UCSD-AML1 (cell line): ENCODE data around the gene OPCML.

ENCODE experiments used
- DNase-seq: peaks from one replicate; lab custom pipeline; 2025; ENCODE audit not compliant: unreplicated experiment; lab: John Stamatoyannopoulos, UW

OPCML gene

DNA sequence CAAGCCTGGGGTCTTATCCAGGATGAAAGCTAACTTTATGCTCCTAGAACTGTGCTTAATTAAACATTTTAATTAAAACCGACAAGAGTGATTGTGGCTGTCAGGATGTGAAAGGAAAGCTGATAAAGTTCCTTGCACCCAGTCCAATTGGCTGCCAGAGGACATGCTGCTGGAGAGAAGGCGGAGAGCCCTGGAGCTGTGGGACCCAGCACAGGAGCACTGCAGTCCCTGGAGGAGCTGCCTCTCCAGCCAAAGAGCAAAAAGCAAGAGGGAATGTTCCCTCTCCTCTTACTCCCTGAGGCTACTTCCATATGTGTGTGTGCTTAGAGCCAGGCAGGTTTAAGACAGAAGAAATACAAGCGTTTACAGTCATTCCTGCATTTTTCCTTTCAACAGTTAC, 118.6 kb downstream of the OPCML start:
- no peak for DNase-seq

DNA sequence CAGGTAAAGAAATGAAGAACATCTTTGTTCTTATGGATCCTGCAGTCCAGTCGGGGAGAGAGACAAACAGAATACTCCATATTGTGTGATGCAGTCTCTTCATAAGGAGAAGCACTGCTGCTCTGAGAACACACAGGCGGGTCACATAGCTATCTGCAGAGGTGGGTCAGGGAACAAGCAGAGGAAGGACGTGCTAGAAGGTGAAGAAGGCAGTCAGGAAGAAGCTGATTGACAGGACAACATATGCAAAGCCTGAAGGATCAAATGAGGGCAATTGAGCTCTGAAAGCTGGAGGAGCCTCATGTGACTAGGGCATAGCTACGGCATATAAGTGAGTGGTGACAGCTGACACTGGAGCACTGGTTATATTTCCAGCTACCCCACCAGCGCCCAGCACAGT, 122.5 kb downstream of the OPCML start:
- DNase-seq = no peak

DNA sequence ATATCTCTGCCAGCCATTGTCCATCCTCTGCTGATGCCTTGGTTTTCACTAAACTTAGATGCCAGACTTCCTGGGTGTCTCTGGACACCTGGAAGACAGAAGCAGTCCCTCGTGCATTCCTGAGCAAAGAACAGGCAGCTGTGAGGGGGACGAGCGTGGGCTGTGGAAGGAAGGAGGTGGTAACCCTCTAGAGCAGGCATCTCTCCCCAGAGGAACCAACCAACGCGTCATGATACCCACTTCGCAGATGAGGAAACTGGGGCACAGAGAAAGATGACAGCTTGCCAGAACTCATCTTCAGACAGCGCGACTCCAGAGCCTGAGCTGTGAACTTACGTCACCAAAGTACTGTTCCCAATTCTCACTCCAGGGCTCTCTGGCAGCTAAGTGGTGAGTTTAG, 123.4 kb downstream of the OPCML start:
- no peak for DNase-seq

DNA sequence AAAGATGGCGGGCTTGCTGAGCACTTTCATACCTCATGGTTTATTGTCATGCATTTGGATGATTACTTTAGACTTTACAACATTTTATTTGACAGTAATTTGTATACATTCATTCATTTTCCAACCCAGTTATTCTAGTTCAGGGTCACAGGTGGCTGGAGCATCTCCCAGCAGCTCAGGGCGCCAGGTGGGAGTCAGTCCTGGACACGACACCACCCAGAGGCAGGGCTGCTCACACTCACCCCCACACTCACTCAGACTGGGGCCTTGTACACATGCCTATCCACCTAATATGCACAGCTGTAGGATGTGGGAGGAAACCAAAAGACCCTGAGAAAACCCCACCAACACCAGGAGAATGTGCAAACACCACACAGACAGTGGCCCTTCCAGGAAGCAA, 123.9 kb downstream of the OPCML start:
- DNase-seq = no peak

DNA sequence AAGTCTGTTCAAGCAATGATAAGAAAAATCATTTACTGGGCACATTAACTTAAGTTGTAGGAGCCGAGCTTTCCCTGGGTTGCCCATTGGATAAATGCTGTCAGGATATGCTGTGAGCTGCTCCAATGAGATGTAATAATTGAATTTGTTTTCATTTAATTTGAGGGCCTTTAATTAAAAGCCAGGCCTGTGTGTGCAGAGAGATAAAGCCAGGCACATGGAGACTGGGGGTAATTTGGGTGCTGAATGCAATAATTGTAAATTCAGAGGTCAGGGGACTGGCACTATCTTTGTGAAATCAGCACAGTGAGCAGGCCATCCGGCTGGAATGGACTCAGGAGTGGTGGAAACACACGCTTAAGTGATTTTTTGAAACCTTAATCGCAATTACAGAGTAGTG, 125.8 kb downstream of the OPCML start:
- DNase-seq = no peak

DNA sequence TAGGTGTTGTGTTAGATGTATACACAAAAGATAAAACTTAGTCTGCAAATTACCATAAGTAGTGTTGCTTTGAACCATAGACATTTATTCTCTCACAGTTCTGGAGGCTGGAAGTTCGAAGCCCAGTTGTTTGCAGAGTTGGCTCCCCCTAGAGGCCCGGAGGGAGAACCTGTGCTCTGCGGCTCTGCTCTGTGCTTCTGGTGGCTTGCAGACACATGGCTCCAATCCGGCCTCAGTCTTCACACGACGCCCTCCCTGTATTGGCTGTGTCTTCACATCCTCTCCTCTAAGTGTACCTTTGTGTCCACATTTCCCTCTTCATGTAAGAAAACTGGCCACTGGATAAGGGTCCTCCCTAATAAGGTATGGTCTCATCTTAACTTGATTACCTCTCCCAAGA, 128.4 kb downstream of the OPCML start:
- DNase-seq = no peak

DNA sequence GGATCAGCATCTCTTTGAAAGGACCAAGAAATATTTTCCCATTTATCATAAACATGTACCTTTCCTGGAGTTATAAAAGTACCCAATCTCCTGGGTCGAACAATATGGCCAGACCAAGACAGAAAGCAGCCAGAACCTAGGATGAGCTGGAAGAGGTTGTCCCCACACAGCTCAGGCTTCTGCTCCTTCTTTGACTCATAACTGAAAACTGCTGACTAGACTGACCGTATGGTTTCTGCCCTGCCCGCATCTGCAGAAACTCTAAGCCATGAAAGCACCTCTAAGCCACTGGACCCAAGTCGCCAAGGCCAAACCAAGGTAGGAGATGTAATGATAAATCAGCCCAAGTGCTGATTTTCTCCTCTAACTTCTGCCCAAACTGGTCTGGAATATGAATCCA, 129.8 kb downstream of the OPCML start:
- no peak for DNase-seq

DNA sequence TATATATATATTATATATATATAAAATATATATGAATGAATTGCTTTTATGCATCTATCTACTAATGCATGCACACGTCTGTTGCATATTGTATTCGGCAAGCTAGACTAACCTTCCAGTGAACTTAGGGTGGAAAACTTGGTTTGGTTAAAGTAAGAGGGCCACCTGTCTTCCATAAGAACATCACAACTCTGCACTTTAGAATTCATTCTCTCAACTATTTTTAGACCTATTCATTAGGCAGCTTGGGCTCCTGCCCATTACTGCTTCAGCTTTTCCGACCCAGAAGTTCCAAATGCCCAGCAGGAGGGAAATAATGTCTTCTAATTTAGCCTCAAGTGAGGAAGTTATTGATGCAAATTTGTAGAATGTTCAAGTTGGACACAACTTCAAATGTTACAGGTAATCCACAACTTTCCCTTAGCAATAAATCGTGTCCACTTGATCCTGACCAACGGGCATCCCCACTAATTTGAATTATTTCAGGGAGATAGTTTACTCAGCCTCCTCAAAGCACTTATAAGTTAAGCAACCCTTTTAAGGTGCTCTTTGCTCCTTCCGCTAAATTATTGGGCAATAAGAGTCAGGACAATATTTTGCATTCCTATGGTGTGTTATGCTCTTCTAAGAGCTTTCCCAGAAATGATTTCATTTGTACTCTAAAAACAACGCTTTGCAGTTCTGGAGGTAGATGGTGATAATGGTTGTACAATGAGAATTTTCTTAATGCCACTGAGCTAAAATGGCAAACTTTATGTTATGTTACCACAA, 132.3 kb downstream of the OPCML start:
- DNase-seq = no peak

DNA sequence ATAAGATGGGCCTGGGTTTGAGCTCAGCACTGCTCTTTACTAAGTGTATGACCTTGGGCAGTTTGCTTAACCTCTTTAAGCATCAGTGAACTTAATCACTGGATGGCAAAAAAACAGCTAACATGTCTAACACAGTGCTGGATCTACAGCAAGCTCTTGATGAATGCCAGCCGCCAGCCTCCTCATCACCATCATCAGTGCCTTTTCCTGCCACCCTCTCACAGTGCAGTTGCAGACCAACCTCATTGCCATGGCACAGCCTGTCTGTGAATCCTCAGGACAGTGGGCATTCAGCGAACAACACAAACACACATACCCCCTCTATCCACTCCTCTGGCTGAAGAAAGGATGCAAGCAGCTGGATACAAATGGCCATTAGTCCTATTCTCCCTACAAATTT, 133.0 kb downstream of the OPCML start:
- DNase-seq = no peak

DNA sequence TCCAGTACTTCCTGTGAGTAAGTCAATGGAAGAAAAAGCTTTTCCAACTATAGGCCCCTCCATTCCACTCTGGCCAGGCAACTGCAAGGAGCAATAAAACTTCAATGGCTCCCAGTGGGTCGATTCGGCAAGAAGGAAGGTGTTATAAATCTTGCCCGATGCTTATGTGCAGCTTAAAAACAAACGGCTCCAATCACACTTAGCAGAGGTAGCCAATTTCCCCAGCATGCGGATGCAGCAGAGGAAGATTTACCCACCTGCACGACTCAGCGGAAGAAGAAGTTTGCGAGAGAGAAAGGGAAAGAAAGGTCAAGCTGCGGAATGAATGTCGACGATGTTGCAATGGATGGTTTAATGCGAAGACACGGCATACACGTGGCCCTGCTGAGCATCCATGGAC, 141.5 kb downstream of the OPCML start:
- DNase-seq = no peak

DNA sequence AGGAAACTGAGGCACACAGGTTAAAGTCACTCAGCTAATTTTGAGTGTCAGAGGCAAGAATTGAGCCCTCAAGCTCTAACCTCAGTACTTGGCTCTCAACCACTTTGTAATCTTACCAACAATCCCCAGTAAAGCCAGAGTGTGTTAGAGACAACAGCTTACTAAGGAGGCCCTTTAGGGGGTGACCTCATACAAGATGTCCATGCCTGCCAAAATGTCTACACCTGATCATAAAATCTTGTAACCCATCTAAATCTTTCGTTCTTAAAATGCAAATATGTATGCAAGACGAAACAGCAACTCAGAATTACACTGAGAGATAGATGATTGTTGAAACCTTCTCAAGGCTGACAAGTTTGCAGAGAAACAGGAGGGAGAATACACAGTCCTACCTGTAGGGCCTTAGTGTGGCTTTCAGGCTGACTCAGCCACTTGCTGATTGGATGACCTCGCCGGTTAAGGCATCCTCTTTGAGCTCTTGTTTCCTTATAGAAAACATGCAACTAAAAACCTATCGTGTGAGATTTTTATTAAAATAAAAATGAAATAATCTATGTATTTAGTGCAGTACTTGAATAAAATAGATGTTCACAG, 143.2 kb downstream of the OPCML start:
- no peak for DNase-seq

DNA sequence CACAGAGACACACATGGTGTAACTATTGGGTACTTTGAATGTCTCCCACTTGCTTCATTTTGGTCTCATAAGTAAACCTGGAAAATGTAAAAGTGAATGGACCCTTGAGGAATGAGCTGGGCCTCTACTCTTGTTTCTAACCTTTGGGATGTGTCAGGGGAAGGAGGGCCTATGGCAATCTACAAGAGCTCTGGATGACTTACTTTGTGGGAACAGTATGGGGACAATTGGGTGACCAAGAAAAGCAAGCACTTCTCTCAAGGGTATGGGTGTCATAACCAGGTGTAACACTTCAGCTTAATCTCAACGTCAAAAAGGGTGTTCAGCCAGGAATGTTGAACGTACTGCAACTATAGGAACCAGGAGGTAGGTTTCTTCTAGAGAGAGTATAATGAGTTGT, 144.0 kb downstream of the OPCML start:
- no peak for DNase-seq

DNA sequence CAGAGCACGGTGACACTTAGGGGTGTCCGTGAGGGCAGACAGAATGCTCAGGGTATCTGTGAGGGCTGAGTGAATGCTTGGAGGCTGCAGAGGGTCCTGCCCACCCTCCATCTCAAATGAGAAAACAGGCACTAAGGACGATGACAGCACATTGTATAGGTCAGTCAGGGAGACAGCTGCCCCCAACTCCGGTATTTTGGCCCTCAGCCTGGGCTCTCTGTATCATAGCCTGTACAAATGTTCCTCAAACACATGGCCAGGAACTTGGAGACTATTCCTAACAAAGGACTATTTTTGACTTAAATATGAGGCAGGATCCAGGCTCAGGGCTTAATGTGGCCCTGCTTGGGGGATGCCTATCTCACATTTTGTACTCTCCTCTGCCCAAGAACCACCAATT, 145.4 kb downstream of the OPCML start:
- DNase-seq = no peak

DNA sequence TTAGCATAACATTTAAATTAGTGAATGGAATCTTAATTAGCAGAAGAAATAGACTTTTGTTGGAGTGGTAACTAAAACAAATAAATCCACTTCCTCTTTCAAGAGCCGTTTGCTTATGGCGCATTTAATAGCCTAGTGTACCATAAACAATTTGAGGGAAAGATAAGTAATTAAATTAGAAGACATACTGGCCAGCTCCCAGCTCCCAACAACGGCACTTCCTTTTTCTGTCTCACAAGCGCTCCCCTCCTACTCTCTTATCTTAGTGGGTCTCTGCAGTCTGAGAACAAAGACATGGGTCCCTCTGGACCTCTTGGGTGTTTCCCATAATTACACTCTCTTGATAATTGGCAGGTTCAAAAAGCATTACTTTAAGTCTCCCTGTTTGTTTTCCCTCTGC, 146.0 kb downstream of the OPCML start:
- no peak for DNase-seq

DNA sequence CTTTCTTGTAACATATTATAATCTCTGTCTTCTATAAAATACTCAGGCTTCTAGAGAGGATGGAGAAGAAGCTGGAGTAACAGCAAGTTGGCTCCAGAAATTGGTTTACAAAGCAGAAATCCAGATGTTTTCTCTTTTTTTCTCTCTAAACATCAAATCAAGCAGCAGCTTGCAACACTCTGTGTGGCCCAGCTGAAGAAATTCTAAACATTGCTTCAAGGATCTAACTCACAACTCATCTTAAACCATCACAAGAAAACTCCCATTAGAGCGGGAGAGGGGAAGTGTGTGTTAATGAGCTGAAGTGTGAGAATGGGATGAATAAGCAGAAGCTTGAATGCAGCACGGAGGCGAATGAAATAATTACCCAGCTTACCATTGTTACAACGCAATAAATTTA, 146.5 kb downstream of the OPCML start:
- DNase-seq = no peak

DNA sequence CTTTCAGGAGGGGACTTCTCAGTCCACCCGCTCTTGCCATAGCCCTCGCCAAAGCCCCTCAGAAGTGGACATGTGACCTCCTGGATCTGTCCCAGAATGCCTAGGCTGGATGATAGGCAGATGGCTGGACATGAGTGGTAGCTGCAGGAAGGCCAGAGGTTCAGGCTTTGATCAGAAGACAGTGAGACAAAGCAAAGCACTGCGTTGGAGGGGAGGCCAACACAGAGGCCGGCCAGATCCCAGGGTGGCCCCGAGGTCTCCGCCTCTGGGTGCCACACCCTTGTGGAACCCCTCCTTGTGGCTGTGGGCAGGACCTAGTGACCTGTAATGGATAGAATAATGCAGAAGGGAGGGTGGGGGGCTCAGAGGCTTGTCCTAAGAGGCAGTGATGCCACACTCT, 147.6 kb downstream of the OPCML start:
- no peak for DNase-seq

DNA sequence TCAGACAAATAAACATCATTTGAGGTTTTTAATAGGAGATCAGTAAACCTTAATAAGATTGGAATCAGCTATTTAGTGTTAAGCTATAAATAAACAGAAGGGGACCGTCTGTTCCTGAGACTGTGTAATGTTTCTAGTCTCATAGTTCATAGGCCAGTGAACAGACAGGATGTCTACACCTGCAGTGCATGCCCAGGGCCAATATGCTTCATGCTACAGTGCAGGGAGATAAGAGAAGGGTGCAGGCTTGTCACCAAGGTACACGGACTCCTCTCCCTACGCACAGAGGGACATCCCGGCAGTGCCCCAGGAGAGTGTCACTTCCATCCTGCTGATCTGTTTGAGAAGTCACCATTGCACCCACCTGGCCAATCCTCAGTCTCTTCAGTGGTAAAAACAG, 148.6 kb downstream of the OPCML start:
- DNase-seq = no peak

DNA sequence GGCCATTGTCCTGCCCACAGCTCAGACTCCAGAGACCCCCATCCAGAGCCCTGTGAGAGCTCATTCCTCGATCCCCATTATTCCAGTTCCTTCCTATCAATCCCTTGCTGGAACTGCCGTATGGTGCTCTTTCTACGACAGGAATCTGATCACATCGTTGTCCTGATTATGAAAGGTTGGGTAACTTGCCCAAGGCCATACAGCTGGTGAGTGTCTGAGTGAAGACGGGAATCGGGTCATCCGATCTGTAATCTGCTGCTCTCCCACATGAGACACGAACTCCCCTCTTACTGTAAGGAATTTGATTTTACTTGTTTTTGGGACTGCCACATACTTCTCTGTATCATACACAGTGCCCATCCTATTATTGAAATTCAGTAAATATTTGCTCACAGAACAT, 149.1 kb downstream of the OPCML start:
- DNase-seq = no peak

DNA sequence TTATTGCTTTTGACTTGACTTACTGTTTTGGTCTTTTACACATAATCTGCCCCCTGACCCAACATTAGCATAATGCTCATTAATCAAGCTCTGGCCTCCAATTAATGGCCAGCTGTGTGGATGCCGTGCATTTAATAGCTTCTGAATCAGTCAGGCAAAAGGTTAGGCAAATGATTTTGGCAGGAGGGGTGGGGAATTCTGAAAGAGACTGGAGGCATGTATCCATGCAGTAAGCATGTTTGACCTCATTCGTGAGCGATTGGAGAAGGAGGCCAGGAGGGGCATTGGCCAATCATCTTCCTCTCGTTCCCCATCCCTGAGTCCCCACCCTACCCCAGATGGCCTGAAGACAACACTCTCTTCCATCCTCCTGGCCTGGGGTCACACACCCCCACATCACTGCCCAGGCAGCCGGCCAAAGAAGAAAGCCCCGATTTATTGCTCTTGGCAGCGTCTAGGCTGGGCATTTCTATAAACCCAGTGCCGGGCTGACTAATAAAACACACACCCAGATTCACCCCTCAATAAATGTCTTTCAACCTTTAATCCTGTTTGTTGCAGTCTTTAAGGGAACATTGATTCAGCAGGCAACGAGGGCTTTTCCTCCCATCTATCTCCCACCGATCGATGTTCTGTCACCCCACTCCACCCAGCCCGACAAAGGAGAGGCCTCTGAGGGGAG, 150.0 kb downstream of the OPCML start:
- no peak for DNase-seq

DNA sequence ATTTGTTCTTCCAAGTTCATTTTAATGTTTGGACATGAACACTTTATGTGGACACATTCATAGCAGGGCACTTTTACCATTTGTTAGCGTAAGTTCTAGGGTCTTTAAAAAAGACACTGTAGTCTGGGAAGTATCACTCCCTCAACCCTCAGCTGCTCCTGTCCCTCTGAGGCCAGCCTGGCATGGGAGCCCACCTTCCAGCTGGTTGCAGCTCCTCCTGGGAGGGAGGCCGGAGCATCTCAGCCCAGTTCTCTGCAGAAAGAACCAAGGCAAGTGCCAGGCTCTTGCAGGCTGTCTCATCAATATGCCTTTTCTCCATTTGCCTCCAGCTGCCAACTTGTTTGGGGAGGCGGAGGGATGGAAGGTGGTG, 150.6 kb downstream of the OPCML start:
- no peak for DNase-seq

DNA sequence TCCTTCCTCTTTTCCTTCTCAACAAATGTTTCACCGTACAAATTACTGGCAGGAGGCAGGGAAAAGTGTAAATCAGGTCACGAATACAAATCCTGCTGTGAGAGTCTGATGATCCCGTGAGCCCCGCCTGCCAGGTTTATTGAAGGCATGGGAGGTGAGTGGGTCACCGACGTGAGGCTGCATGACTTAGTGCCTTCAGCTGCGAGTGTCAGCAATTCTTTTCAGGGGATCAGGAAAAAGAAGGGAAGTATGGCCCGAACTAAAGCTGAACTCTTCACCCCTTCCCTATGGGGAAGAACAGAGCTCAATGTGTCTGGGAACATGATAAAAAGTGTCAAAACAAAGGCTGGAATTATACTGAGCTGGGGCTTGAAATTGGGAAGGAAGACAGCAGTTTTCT, 166.2 kb downstream of the OPCML start:
- DNase-seq = no peak

DNA sequence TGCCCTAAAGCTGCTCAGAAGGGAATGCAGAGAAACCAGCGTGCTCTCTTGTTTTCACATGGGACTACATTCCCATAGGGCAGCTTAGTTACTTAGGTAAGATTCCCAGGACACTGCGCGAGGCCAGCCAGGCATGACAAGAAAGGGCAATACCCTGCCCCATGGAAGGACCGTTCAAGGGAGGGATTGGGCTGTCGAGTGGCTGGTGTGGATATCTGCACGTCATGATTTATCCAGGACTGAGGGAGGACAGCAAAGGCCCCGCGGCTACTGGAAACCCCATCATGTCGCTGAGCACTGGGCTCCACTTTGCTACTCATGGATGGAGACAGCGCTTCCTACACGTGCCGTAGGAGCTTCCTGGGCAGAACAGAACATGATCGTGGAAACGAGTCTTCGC, 169.4 kb downstream of the OPCML start:
- DNase-seq = no peak

DNA sequence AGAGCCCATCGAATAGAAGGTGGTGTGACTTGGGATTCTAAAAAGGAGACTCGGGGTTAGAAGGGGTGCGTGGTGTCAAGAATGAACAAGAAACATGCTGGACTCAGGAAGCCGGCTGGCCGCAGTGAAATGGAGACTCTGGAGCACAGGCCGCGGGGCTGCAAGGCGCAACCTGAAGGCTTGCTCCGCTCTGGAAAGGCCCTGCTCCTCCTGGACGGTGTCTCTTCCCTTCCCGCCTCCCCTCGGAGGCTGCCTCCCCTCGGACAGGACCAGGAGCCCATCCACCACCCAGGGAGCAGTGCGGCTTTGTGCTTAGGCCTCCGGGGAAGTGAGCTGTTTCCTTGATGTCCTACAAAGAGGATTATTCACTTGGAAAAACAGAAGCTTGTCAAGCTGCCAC, 170.1 kb downstream of the OPCML start:
- no peak for DNase-seq
